ENCODE measurements around the gene INAFM2.

DNA sequence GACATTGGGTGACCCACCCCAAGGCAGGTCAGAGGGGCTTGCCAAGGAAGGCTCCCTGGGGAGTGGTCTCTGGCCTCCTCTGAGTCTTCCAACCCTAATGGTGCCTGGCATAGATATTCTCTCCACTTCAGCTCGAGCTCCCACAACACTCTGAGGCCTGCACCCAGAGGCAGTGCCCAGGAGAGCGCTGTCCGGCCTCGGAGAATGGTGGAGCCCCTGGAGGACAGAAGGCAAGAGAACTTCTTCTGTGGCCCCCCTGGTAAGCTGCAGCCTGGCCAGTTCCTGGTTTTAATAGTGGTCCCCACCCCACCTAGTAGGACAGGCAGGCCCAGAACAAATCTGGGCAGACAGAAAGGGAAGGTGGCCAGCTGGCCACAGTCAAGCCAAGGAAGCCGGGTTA is 41.5 kb downstream of the INAFM2 start:
- TF ChIP-seq CTCF (IDR thresholded peaks at IDR 0.05), result no peak
- no peak for TF ChIP-seq EP300 (IDR thresholded peaks at IDR 0.05)

Measured in ovary (tissue), 3 donors.